SK-N-DZ (cell line): ENCODE data around the gene COMTD1.

Source experiments
- DNase-seq: peaks from one replicate; pipeline ENCODE4 v3.0.0-alpha.2; 2015; ENCODE audit warnings: low spot score

The COMTD1 gene

DNA sequence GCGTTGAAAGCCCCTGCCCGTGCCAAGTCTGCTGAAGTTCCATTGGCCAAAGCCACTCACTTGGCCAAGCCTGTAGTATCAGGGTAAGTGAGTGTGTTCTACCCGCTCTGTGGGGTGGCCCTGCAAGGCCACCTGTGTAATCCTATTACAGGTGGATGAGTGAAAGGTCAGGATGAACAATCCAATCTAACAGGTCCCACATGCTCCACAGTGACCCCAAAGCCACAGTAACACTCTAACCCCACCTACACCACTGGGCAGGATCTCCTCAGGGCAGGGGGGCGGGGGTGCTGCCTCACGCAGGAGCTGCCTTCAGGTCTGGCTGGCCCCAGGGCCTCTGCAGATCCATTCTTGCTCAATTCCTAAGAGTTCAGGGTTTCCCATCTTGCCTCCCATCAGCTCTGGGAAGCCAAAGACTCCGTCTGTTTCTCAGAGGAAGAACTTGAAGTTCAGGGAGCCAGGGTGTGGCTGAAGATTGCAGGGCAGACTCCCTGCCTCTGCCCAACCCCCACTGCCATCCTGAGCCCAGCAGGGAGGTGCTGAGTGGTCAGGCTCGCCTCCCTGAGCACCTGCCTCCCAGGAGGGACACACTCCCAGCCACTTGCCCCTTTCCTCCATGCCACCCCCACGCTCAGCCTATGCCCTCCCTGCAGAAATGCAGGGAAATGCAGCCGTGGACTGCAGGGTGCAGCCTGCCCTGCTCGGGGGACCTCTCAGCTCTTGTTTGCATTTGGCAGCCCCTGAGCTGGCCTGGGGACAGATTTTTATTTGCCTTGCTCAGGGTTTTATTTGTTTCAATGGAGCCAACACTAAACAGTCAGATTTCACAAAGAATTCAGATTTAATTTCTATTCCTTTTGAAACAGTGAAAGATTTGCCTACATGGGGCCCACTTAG is 9.8 kb upstream of the COMTD1 start:
- no peak for DNase-seq

GRCh38 chr10:75244487-75245353 is 9.0 kb upstream of the COMTD1 start:
- DNase-seq = no peak

GRCh38 chr10:75243426-75243825 is 7.7 kb upstream of the COMTD1 start:
- no peak for DNase-seq

- DNase-seq = no peak
Observed at GRCh38 chr10:75240329-75241076, 4.7 kb upstream of the COMTD1 start.

DNA sequence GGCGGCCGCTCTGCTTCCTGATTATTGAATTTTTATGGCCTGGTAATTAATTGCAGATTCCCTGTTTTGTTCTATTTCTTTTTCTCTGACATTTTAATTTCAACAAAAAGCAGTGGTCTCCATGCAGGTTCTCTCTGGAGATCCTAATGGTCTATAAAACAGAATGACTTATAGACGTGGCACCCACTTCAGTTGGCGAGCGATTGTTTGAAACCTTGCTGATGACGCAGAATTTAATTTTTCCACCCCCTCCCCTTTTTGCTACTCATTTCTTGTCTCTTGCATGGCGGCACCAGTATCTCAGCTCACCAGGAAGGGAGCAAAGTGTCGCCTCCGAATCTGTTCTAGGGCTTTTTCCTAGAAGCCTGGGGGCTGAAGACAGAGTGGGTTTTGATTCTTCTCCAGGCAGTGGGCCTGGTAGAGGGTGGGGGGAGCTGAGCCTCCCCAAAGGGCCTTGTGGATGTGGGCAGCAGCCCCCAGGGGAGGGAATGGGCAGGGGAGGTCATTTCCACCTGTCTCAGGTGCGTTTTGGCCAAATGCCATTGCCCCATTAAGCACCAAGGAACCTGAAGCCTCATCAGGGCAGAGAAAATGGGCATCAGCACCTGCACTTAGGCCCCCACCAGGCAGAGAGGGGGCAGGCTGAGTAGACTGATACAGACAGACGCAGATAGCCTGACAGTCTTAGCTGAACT is 3.5 kb upstream of the COMTD1 start:
- no peak for DNase-seq

- peak; percentile 65 for DNase-seq
Observed at GRCh38 chr10:75238182-75239095, 2.7 kb upstream of the COMTD1 start.

- no peak for DNase-seq
Observed at GRCh38 chr10:75236178-75236825, 545 bp upstream of the COMTD1 start.

DNA sequence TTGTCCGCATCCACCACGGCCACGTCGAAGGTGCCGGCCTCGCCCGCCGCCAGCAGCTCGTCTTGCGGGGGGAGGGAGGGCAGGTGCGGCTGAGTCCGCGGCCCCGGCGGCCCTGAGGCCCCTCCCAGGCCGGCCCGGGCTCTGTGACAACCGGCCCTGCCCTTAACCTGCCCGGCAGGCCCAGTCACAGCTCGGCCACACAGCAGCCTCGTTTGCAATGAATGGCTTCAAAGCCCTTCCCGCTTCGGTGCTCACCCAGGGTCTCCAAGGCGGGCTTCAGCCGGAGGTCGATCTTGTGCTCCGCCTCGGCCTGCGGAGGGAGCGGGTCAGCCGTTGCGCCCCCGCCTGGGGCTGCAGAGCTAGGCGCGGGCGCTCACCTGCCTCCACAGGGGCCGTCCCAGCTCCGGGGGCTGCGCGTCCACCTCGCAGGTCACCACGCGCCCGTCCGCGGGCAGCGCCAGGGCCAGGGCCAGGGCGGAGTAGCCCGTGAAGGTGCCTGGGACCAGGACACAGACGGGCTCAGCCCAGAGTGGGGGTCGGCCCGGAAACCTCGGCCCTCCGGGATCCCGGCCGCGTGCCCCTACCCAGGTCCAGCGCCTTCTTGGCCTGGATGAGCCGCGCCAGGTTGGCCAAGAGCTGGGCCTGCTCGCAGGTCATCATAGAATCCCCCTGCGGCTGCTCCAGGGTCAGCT is 928 bp downstream of the COMTD1 start:
- DNase-seq = peak; percentile 49

GRCh38 chr10:75234017-75234682 is 1.6 kb downstream of the COMTD1 start:
- DNase-seq = peak; percentile 68

DNA sequence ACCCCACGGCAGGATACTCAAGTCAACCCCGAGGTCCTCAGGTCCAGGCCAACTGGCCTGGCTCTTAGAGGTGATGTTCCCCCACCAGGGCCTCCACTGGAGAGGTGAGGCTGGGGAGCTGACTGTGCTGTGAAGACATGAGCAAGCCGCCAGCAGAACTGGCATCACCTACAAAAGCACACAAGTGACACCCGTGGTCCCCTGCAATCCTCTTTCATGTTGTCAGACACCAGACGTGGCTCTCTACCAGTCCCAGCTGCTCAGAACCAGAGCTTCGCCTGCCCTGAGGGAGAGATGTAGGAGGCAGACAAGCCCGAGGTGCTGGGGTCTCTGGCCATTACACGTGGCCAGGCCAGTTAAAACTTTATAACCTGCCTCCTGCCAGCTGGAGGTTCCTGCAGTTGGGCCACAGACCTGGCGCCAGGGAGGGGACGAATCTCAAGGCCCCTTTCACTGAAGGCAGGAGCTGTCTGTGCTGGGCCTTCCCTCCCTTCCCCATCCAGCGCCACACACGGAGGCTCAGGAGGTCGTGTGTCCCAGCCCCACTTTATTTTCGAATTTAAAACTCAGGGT is 2.2 kb downstream of the COMTD1 start:
- no peak for DNase-seq

GRCh38 chr10:75231672-75232581 is 3.8 kb downstream of the COMTD1 start:
- no peak for DNase-seq

DNA sequence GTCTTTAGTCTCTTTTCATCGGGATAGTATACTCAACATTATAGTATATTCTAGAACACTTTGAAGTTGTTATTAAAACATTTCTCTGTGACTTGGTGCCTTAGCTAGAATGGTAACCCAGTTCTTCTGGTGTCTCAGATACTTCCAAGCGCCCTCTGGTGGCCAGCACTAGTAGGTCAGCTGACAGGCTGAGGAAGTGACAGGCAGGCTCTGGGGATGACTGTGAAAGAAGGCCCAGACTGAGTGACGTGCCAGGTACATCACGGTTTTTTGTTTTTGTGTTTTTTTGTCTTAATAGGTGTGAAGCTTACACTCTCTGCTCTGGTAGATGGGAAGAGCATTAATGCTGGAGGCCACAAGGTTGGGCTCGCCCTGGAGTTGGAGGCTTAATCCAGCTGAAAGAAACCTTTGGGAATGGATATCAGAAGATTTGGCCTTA is 5.1 kb downstream of the COMTD1 start:
- DNase-seq = peak; percentile 81

GRCh38 chr10:75229971-75230370 is 5.8 kb downstream of the COMTD1 start:
- no peak for DNase-seq

- DNase-seq = no peak
Observed at GRCh38 chr10:75228834-75229233, 6.9 kb downstream of the COMTD1 start.

DNA sequence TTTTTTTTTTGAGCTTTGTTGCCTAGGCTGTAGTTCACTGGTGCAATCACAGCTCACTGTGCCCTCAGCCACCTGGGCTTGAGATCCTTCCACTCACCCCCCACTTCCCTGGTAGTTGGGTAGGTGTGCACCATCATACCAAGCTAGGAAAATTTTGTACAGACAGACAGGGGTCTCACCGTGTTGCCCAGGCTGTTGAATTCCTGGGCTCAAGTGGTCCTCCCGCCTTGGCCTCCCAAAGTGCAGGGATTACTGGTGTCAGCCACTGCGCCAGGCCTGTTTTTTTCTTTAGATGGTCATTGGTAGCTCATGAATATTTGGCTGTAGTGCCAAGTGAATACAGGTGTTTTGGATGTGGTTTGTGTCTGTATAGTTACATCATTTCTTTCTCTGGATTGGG is 7.5 kb downstream of the COMTD1 start:
- no peak for DNase-seq

- no peak for DNase-seq
Observed at GRCh38 chr10:75226656-75227055, 9.1 kb downstream of the COMTD1 start.

DNA sequence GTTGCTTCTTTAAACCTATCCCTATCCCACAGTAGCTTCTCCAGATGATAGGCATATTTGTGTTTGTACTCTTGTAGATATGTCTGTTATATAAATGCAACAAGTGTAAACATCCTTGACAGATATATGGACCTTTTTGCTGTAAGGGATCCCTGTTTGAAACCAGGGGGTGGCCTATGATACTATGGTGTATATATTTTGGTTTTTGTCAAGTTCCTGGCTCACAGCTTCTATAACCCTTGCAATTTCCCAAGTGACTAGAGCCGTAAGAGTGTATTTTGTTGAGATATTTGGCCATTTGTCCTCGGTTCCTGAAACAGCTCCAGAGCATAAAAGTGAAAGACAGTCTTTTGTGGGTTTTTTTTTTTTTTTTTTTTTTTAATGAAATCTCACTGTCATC is 9.7 kb downstream of the COMTD1 start:
- no peak for DNase-seq
